GM18511 (cell line): ENCODE results near the gene RBBP8.

Source experiments
- ATAC-seq: cut with Tn5 transposase; IDR thresholded peaks from one replicate; pipeline ENCODE4 v1.9.1; 2021; ENCODE audit warnings: mild to moderate bottlenecking, moderate library complexity; ENCODE audit not compliant: unreplicated experiment

RBBP8 gene

GRCh38 chr18:23058746-23059415 is 125.8 kb downstream of the RBBP8 start:
- no peak for ATAC-seq

GRCh38 chr18:23059541-23060465 is 126.7 kb downstream of the RBBP8 start:
- no peak for ATAC-seq

- no peak for ATAC-seq
Observed at GRCh38 chr18:23062011-23062410, 128.9 kb downstream of the RBBP8 start.

GRCh38 chr18:23063502-23063901 is 130.4 kb downstream of the RBBP8 start:
- ATAC-seq: no peak

GRCh38 chr18:23065234-23065806 is 132.2 kb downstream of the RBBP8 start:
- ATAC-seq: no peak

- no peak for ATAC-seq
Observed at GRCh38 chr18:23066060-23066459, 132.9 kb downstream of the RBBP8 start.

GRCh38 chr18:23066504-23067039 is 133.4 kb downstream of the RBBP8 start:
- ATAC-seq: no peak

- ATAC-seq: no peak
Observed at GRCh38 chr18:23067236-23067635, 134.1 kb downstream of the RBBP8 start.

- ATAC-seq: no peak
Observed at GRCh38 chr18:23068011-23068410, 134.9 kb downstream of the RBBP8 start.

GRCh38 chr18:23068570-23069310 is 135.6 kb downstream of the RBBP8 start:
- ATAC-seq: no peak

- ATAC-seq: no peak
Observed at GRCh38 chr18:23069481-23069880, 136.4 kb downstream of the RBBP8 start.

- ATAC-seq: no peak
Observed at GRCh38 chr18:23069898-23070297, 136.8 kb downstream of the RBBP8 start.

- ATAC-seq: peak; percentile 99
Observed at GRCh38 chr18:23071285-23071684, 138.2 kb downstream of the RBBP8 start.

- ATAC-seq: no peak
Observed at GRCh38 chr18:23072079-23072478, 139.0 kb downstream of the RBBP8 start.

GRCh38 chr18:23073996-23074606 is 141.0 kb downstream of the RBBP8 start:
- ATAC-seq: no peak
